Gastroesophageal sphincter (tissue), 4 donors: ENCODE data around the gene CAMK2B. TPM values are rescaled to one million over a fixed set of nuclear protein-coding genes. Genes with fewer than 3 reads are reported as not detected.

Experiments used
- ATAC-seq: fragments of 150-250 bp; one replicate; pipeline ENCODE4 v1.9.1; 2016; ENCODE audit warnings: mild to moderate bottlenecking, moderate library complexity
- H3K27ac ChIP-seq, 4 donors: fragments of 200-600 bp; sonication (generic) in 3 of 4; 1 replicate in 3 of 4; 2 replicates in 1 of 4; pipeline ENCODE4 v1.5.1; 2016 to 2019
- H3K27me3 ChIP-seq: fragments of 200-600 bp; sonication (generic); one replicate; pipeline ENCODE4 v1.5.1; 2019
- H3K36me3 ChIP-seq, 2 donors: fragments of 200-600 bp; sonication (generic); one replicate each; pipeline ENCODE4 v1.5.1; 2019; ENCODE audit warnings: control low read depth in 1 of 2
- H3K4me1 ChIP-seq, 3 donors: fragments of 200-600 bp; sonication (generic); 1 replicate in 2 of 3; 2 replicates in 1 of 3; pipeline ENCODE4 v1.5.1; 2016 to 2019; ENCODE audit warnings: control low read depth in 2 of 3
- H3K4me3 ChIP-seq, 2 donors: fragments of 200-600 bp; sonication (generic); one replicate each; pipeline ENCODE4 v1.5.1; 2019; ENCODE audit warnings: mild to moderate bottlenecking in 1 of 2, moderate library complexity in 1 of 2
- H3K9me3 ChIP-seq, 3 donors: fragments of 200-600 bp; sonication (generic); one replicate each; pipeline ENCODE4 v1.5.1; 2017 to 2019; ENCODE audit warnings: control low read depth in 2 of 3
- CTCF ChIP-seq, 4 experiments: fragments of 200-600 bp in 2 of 4; fragments of 450-650 bp in 2 of 4; sonication (generic) in 1 of 4; IDR thresholded peaks; one replicate each; pipeline ENCODE4 v1.5.1; 2017 to 2019; ENCODE audit warnings: antibody characterized with exemption in 4 of 4, mild to moderate bottlenecking in 2 of 4, moderate library complexity in 2 of 4
- EP300 ChIP-seq: sonication (generic); formaldehyde crosslinking; IDR thresholded peaks from one replicate; pipeline ENCODE4 v1.6.1; 2017; ENCODE audit warnings: antibody characterized with exemption, mild to moderate bottlenecking
- POLR2A ChIP-seq, 2 donors: fragments of 450-650 bp; IDR thresholded peaks; one replicate each; pipeline ENCODE4 v1.6.1; 2017; ENCODE audit warnings: antibody characterized with exemption in 2 of 2, mild to moderate bottlenecking in 2 of 2, moderate library complexity in 1 of 2
- POLR2AphosphoS5 ChIP-seq: sonication (generic); formaldehyde crosslinking; IDR thresholded peaks from one replicate; pipeline ENCODE4 v1.6.1; 2017; ENCODE audit warnings: antibody characterized with exemption
- WGBS, 2 donors: methylation state at CpG; one replicate each; pipeline ENCODE4 v1.1.5; 2018; ENCODE audit warnings: low coverage in 1 of 2; 5-methylcytosine and 5-hydroxymethylcytosine counted together
- total RNA-seq, 4 donors: library from RNA; depleted of rRNA; stranded (reverse); fragments of >200 nt; gene quantifications; one replicate each; pipeline ENCODE4 v1.1.0, GENCODE V29; 2016

The CAMK2B gene
- total RNA-seq, 4 donors from 2014 or later: 0.27 to 1.5 (median 0.81) TPM

GRCh38 chr7:44368885-44369284 is 43.5 kb upstream of the CAMK2B start:
- WGBS, 2 donors: 75 to 100% methylated on average over 1 of the region's 1 CpG
- Histone ChIP-seq H3K27ac (no peak overlapping the region), H3K4me3 (no peak overlapping the region), H3K36me3 (no peaks in the 10 kb centered on the region), H3K4me1 (no peaks in the 10 kb centered on the region), H3K9me3 (no peaks in the 10 kb centered on the region), H3K27me3 (peaks cover 23% of the 10 kb centered on the region)
- TF ChIP-seq POLR2A (IDR thresholded peaks at IDR 0.05) (no peak), POLR2AphosphoS5 (no peak), EP300 (no peak), CTCF (IDR thresholded peaks at IDR 0.05) (no peak)
- ATAC-seq: no peak

GRCh38 chr7:44368455-44368854 is 43.1 kb upstream of the CAMK2B start:
- no peak for ATAC-seq
- Histone ChIP-seq H3K4me1 (no peaks in the 10 kb centered on the region), H3K36me3 (no peaks in the 10 kb centered on the region), H3K4me3 (no peak overlapping the region), H3K9me3 (no peaks in the 10 kb centered on the region), H3K27me3 (peaks cover 21% of the 10 kb centered on the region), H3K27ac (no peak overlapping the region)
- TF ChIP-seq POLR2AphosphoS5: no peak
- TF ChIP-seq POLR2A (IDR thresholded peaks at IDR 0.05): no peak
- no peak for TF ChIP-seq CTCF (IDR thresholded peaks at IDR 0.05)
- no peak for TF ChIP-seq EP300

GRCh38 chr7:44367475-44368043 is 42.2 kb upstream of the CAMK2B start:
- no peaks in the 10 kb centered on the region for H3K4me1 ChIP-seq
- TF ChIP-seq POLR2AphosphoS5: no peak
- no peak for TF ChIP-seq CTCF (IDR thresholded peaks at IDR 0.05)
- no peak for TF ChIP-seq EP300
- no peak for TF ChIP-seq POLR2A (IDR thresholded peaks at IDR 0.05)
- ATAC-seq: no peak
- peaks cover 16% of the 10 kb centered on the region for H3K27me3 ChIP-seq
- H3K4me3 ChIP-seq: no peak overlapping the region
- 76 to 80% methylated on average over 5 of the region's 5 CpGs for WGBS, 2 donors
- H3K27ac ChIP-seq: no peak overlapping the region
- no peaks in the 10 kb centered on the region for H3K36me3 ChIP-seq
- no peaks in the 10 kb centered on the region for H3K9me3 ChIP-seq

- H3K9me3 ChIP-seq: no peaks in the 10 kb centered on the region
- no peaks in the 10 kb centered on the region for H3K36me3 ChIP-seq
- ATAC-seq: no peak
- H3K27ac ChIP-seq: no peak overlapping the region
- TF ChIP-seq EP300: no peak
- TF ChIP-seq POLR2A (IDR thresholded peaks at IDR 0.05): no peak
- no peak for TF ChIP-seq CTCF (IDR thresholded peaks at IDR 0.05)
- no peak for TF ChIP-seq POLR2AphosphoS5
- no peak overlapping the region for H3K4me3 ChIP-seq
- 77 to 93% methylated on average over 4 of the region's 4 CpGs for WGBS, 2 donors
- peaks cover 16% of the 10 kb centered on the region for H3K27me3 ChIP-seq
- no peaks in the 10 kb centered on the region for H3K4me1 ChIP-seq
Observed at GRCh38 chr7:44366986-44367385, 41.6 kb upstream of the CAMK2B start.

- Histone ChIP-seq H3K27me3 (no peaks in the 10 kb centered on the region), H3K4me3 (no peak overlapping the region), H3K9me3 (peaks cover 0 to 11% (median 0%) of the 10 kb centered on the region in 3 donors), H3K27ac (no peak overlapping the region), H3K4me1 (no peaks in the 10 kb centered on the region), H3K36me3 (no peaks in the 10 kb centered on the region)
- 55 to 60% methylated on average over 2 of the region's 2 CpGs for WGBS, 2 donors
- TF ChIP-seq CTCF (IDR thresholded peaks at IDR 0.05) (no peak), POLR2AphosphoS5 (no peak), EP300 (no peak), POLR2A (IDR thresholded peaks at IDR 0.05) (no peak)
- ATAC-seq: no peak
Observed at GRCh38 chr7:44353668-44354067, 28.3 kb upstream of the CAMK2B start.
